ENCODE measurements around the gene RAMP1. TPM values are rescaled to one million over a fixed set of nuclear protein-coding genes. Genes with fewer than 3 reads are reported as not detected.

The RAMP1 gene
- total and polyA plus RNA-seq, 2 experiments from 2014 or later = 134 to 329 TPM

GRCh38 chr2:237935740-237936452 is 76.5 kb downstream of the RAMP1 start:
- Histone ChIP-seq H4K20me1 (ENCODE audit: insufficient read depth, poor library complexity, severe bottlenecking) (no peaks in the 10 kb centered on the region), H2AFZ (no peak overlapping the region), H3K79me2 (no peaks in the 10 kb centered on the region), H3K27me3 (no peaks in the 10 kb centered on the region), H3K4me1 (ENCODE audit: insufficient read depth) (no peaks in the 10 kb centered on the region), H3K36me3 (replicated peaks; ENCODE audit: insufficient read depth, low read depth) (no peaks in the 10 kb centered on the region), H3K4me2 (no peak overlapping the region), H3K9me2 (replicated peaks; ENCODE audit: insufficient read depth) (no peaks in the 10 kb centered on the region), H3K4me3 (no peak overlapping the region), H3K9me3 (ENCODE audit: low read depth) (no peaks in the 10 kb centered on the region), H3K27ac (no peak overlapping the region)
- 91% methylated on average over 11 of the region's 11 CpGs for WGBS (ENCODE audit: low lambda C conversion rate, missing lambda C conversion rate)
- DNase-seq (ENCODE audit: low spot score) = no peak
- no peak for TF ChIP-seq EZH2 (IDR thresholded peaks at IDR 0.05; ENCODE audit: borderline replicate concordance)
- no peak for TF ChIP-seq CTCF (IDR thresholded peaks at IDR 0.05; ENCODE audit: poor library complexity)
- TF ChIP-seq EZH2phosphoT487 (IDR thresholded peaks at IDR 0.05; ENCODE audit: low read depth, severe bottlenecking, unreplicated experiment) = no peak

GRCh38 chr2:237939251-237939650 is 79.8 kb downstream of the RAMP1 start:
- Histone ChIP-seq H4K20me1 (ENCODE audit: insufficient read depth, poor library complexity, severe bottlenecking) (no peaks in the 10 kb centered on the region), H3K79me2 (no peaks in the 10 kb centered on the region), H3K36me3 (replicated peaks; ENCODE audit: insufficient read depth, low read depth) (no peaks in the 10 kb centered on the region), H3K4me3 (no peak overlapping the region), H3K27ac (no peak overlapping the region), H3K4me2 (no peak overlapping the region), H3K9me2 (replicated peaks; ENCODE audit: insufficient read depth) (no peaks in the 10 kb centered on the region), H2AFZ (no peak overlapping the region), H3K27me3 (no peaks in the 10 kb centered on the region), H3K4me1 (ENCODE audit: insufficient read depth) (no peaks in the 10 kb centered on the region), H3K9me3 (ENCODE audit: low read depth) (no peaks in the 10 kb centered on the region)
- TF ChIP-seq CTCF (IDR thresholded peaks at IDR 0.05; ENCODE audit: poor library complexity) (no peak), EZH2 (IDR thresholded peaks at IDR 0.05; ENCODE audit: borderline replicate concordance) (no peak), EZH2phosphoT487 (IDR thresholded peaks at IDR 0.05; ENCODE audit: low read depth, severe bottlenecking, unreplicated experiment) (no peak)
- DNase-seq (ENCODE audit: low spot score) = no peak

- no peak for TF ChIP-seq EZH2phosphoT487 (IDR thresholded peaks at IDR 0.05; ENCODE audit: low read depth, severe bottlenecking, unreplicated experiment)
- no peak for TF ChIP-seq EZH2 (IDR thresholded peaks at IDR 0.05; ENCODE audit: borderline replicate concordance)
- TF ChIP-seq CTCF (IDR thresholded peaks at IDR 0.05; ENCODE audit: poor library complexity) = no peak
- DNase-seq (ENCODE audit: low spot score) = no peak
- H3K9me3 ChIP-seq (ENCODE audit: low read depth) = no peaks in the 10 kb centered on the region
- no peaks in the 10 kb centered on the region for H3K27me3 ChIP-seq
- no peaks in the 10 kb centered on the region for H4K20me1 ChIP-seq (ENCODE audit: insufficient read depth, poor library complexity, severe bottlenecking)
- H2AFZ ChIP-seq = no peak overlapping the region
- no peaks in the 10 kb centered on the region for H3K4me1 ChIP-seq (ENCODE audit: insufficient read depth)
- no peaks in the 10 kb centered on the region for H3K9me2 ChIP-seq (replicated peaks; ENCODE audit: insufficient read depth)
- H3K4me3 ChIP-seq = no peak overlapping the region
- no peak overlapping the region for H3K4me2 ChIP-seq
- no peak overlapping the region for H3K27ac ChIP-seq
- H3K36me3 ChIP-seq (replicated peaks; ENCODE audit: insufficient read depth, low read depth) = no peaks in the 10 kb centered on the region
- H3K79me2 ChIP-seq = no peaks in the 10 kb centered on the region
These were observed 81.4 kb downstream of the RAMP1 start for GRCh38 chr2:237940828-237941227.

Data from hepatocyte (in vitro differentiated cells).